Prostate gland (tissue), 2 donors: ENCODE results near the gene ELN. TPM values are rescaled to one million over a fixed set of nuclear protein-coding genes. Genes with fewer than 3 reads are reported as not detected.

Source experiments
- DNase-seq: peaks from one replicate; pipeline ENCODE4 v3.0.0-alpha.2; 2019; ENCODE audit warnings: low spot score
- H3K27ac ChIP-seq, 2 donors: fragments of 200-600 bp; sonication (generic); 2 replicates each; pipeline ENCODE4 v1.5.1; 2017 to 2019
- H3K27me3 ChIP-seq: fragments of 200-600 bp; sonication (generic); replicated peaks from 2 replicates; pipeline ENCODE4 v1.5.1; 2019; ENCODE audit not compliant: insufficient read depth
- H3K36me3 ChIP-seq, 2 donors: fragments of 200-600 bp; sonication (generic); 1 replicate in 1 of 2; 2 replicates in 1 of 2; pipeline versions ENCODE4 v1.5.1 to v1.8.1; 2017 to 2019
- H3K4me1 ChIP-seq: fragments of 200-600 bp; sonication (generic); replicated peaks from 2 replicates; pipeline ENCODE4 v1.5.1; 2019
- H3K4me3 ChIP-seq, 2 donors: fragments of 200-600 bp; sonication (generic); 2 replicates each; pipeline ENCODE4 v1.5.1; 2017 to 2019
- H3K9me3 ChIP-seq: fragments of 200-600 bp; sonication (generic); 2 replicates; pipeline ENCODE4 v1.5.1; 2017
- CTCF ChIP-seq, 4 experiments: fragments of 200-600 bp in 2 of 4; fragments of 450-650 bp in 2 of 4; sonication (generic) in 2 of 4; IDR thresholded peaks; 1 replicate in 3 of 4; 2 replicates in 1 of 4; pipeline ENCODE4 v1.5.1; 2016 to 2019; ENCODE audit warnings: antibody characterized with exemption in 4 of 4, mild to moderate bottlenecking in 2 of 4, moderate library complexity in 2 of 4
- POLR2A ChIP-seq: fragments of 450-650 bp; IDR thresholded peaks from one replicate; pipeline ENCODE4 v1.6.1; 2016; ENCODE audit warnings: antibody characterized with exemption, mild to moderate bottlenecking
- POLR2AphosphoS5 ChIP-seq: sonication (generic); formaldehyde crosslinking; IDR thresholded peaks from one replicate; pipeline ENCODE4 v1.6.1; 2017; ENCODE audit warnings: antibody characterized with exemption
- WGBS: methylation state at CpG from one replicate; pipeline ENCODE4 v1.1.5; 2018; 5-methylcytosine and 5-hydroxymethylcytosine counted together
- intact Hi-C: fragments of 100-400 bp; cut with DNase I; formaldehyde crosslinking; loops from one replicate; pipeline ENCODE4 v1.14.2; 2022
- total RNA-seq, 2 donors: library from RNA; depleted of rRNA; stranded (reverse); fragments of >200 nt; gene quantifications; one replicate each; pipeline ENCODE4 v1.1.0, GENCODE V29; 2016

ELN gene
- total RNA-seq, 2 donors from 2014 or later, result 34.7 to 93.4 TPM

GRCh38 chr7:74083928-74084721 is 56.2 kb downstream of the ELN start:
- intact Hi-C loops, result no loop called here
- Histone ChIP-seq H3K9me3 (no peaks in the 10 kb centered on the region), H3K27me3 (no peaks in the 10 kb centered on the region), H3K4me1 (peaks cover 3% of the 10 kb centered on the region), H3K36me3 (no peaks in the 10 kb centered on the region), H3K4me3 (peak overlapping the region; percentile 66 to 70), H3K27ac (peak overlapping the region; percentile 55 to 67)
- under 1% methylated on average over 35 of the region's 61 CpGs for WGBS
- no peak for DNase-seq
- TF ChIP-seq POLR2A (no peak), POLR2AphosphoS5 (no peak), CTCF (IDR thresholded peaks at IDR 0.05) (no peak)

- DNase-seq, result no peak
- Histone ChIP-seq H3K4me3 (peak overlapping the region; percentile 66 to 70), H3K27me3 (no peaks in the 10 kb centered on the region), H3K36me3 (no peaks in the 10 kb centered on the region), H3K9me3 (no peaks in the 10 kb centered on the region), H3K4me1 (peaks cover 3% of the 10 kb centered on the region), H3K27ac (peak overlapping the region in 1 of 2 donors; percentile 67)
- no peak for TF ChIP-seq POLR2AphosphoS5
- TF ChIP-seq POLR2A, result no peak
- TF ChIP-seq CTCF (IDR thresholded peaks at IDR 0.05), result no peak
- 64% methylated on average over 6 of the region's 6 CpGs for WGBS
- intact Hi-C loops, result no loop called here
These were observed 57.0 kb downstream of the ELN start for GRCh38 chr7:74084722-74085578.

GRCh38 chr7:74087791-74088453 is 59.9 kb downstream of the ELN start:
- H3K4me3 ChIP-seq, result no peak overlapping the region
- 95% methylated on average over 10 of the region's 10 CpGs for WGBS
- TF ChIP-seq CTCF (IDR thresholded peaks at IDR 0.05) (no peak), POLR2AphosphoS5 (no peak), POLR2A (no peak)
- no peak for DNase-seq
- H3K27me3 ChIP-seq, result no peaks in the 10 kb centered on the region
- intact Hi-C loops, result no loop called here
- no peak overlapping the region for H3K27ac ChIP-seq
- H3K36me3 ChIP-seq, result no peaks in the 10 kb centered on the region
- H3K9me3 ChIP-seq, result no peaks in the 10 kb centered on the region
- peaks cover 3% of the 10 kb centered on the region for H3K4me1 ChIP-seq

GRCh38 chr7:74092321-74092963 is 64.5 kb downstream of the ELN start:
- no peaks in the 10 kb centered on the region for H3K9me3 ChIP-seq
- H3K36me3 ChIP-seq, result no peaks in the 10 kb centered on the region
- TF ChIP-seq POLR2AphosphoS5, result no peak
- no peak for TF ChIP-seq POLR2A
- TF ChIP-seq CTCF (IDR thresholded peaks at IDR 0.05), result no peak
- intact Hi-C loops, result loop anchor here (5.0 kb wide), 1 partner anchor 80 kb away; the partner anchor contains the start of gene EIF4H
- H3K27me3 ChIP-seq, result no peaks in the 10 kb centered on the region
- 53% methylated on average over 11 of the region's 13 CpGs for WGBS
- peak overlapping the region; percentile 57 to 65 for H3K27ac ChIP-seq
- no peak for DNase-seq
- peak overlapping the region in 1 of 2 donors; percentile 4 for H3K4me3 ChIP-seq
- no peaks in the 10 kb centered on the region for H3K4me1 ChIP-seq
